ENCODE measurements around the gene PTCH1.

PTCH1 gene

DNA sequence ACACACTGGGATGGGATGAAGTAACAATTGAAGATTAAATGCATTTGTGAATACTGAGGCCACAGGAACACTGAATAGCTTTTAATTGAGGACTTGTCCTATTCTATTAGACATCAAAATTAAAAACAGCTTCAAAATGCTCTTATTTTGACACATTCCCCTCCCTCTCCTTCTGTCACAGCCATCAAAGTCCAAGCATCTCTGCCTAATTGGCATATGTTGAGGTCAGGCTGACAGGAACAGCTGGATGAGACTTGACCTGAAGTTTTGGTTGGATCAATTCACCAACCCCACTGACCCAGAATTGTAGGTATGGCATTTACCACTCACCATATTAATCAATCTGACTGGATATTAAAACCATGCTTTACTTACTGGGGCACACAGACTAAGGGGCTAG is 96.3 kb downstream of the PTCH1 start:
- no peaks in the 10 kb centered on the region for H3K36me3 ChIP-seq (ENCODE audit: control insufficient read depth, insufficient read depth, low read length)
- peaks cover 8% of the 10 kb centered on the region for H3K9me3 ChIP-seq (ENCODE audit: control insufficient read depth, low read length)
- H3K4me3 ChIP-seq (ENCODE audit: extremely low read depth, insufficient read depth, low read length, poor library complexity, severe bottlenecking), result no peak overlapping the region
- H3K27ac ChIP-seq (ENCODE audit: low read depth, low read length, severe bottlenecking), result no peak overlapping the region
- H3K4me1 ChIP-seq (ENCODE audit: control insufficient read depth, insufficient read depth, low read length, poor library complexity, severe bottlenecking), result no peaks in the 10 kb centered on the region

DNA sequence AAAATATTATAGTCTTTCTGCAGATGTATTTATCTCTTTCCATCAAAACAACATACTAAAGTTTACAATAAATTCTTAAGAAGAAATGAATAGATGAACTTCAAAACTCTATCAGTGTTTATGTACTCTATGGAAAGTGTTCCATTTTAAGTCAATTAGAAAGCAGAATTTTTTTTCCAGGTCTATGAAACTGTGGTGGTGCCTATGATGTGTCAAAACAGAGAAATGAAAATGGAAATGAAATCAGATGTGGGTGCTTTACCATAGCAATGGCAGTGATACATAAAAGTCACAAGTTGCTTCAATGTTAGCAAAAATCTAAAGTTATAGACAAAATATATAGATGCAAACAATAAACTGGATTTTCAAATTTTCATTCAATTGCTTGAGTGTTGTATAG is 97.3 kb downstream of the PTCH1 start:
- no peak overlapping the region for H3K27ac ChIP-seq (ENCODE audit: low read depth, low read length, severe bottlenecking)
- peaks cover 8% of the 10 kb centered on the region for H3K9me3 ChIP-seq (ENCODE audit: control insufficient read depth, low read length)
- H3K4me3 ChIP-seq (ENCODE audit: extremely low read depth, insufficient read depth, low read length, poor library complexity, severe bottlenecking), result no peak overlapping the region
- H3K4me1 ChIP-seq (ENCODE audit: control insufficient read depth, insufficient read depth, low read length, poor library complexity, severe bottlenecking), result no peaks in the 10 kb centered on the region
- H3K36me3 ChIP-seq (ENCODE audit: control insufficient read depth, insufficient read depth, low read length), result no peaks in the 10 kb centered on the region

DNA sequence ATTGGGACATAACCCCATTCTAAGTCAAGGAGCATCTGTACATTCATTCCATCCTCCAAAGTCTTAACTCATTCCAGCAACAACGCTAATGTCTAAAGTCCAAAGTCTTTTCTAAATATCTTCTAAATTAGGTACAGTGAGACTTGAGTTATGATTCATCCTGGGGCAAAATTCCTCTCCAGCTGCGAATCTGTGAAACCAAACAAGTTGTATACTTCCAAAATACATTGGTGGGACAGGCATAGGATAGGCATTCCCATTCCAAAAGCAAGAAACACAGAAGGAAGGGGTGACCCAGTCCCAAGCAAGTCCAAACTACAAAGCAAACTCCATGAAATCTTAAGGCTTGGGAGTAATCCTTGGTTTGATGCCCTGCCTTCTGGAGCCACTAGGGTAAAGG is 101.6 kb downstream of the PTCH1 start:
- Histone ChIP-seq H3K4me1 (ENCODE audit: control insufficient read depth, insufficient read depth, low read length, poor library complexity, severe bottlenecking) (peaks cover 4% of the 10 kb centered on the region), H3K36me3 (ENCODE audit: control insufficient read depth, insufficient read depth, low read length) (no peaks in the 10 kb centered on the region), H3K4me3 (ENCODE audit: extremely low read depth, insufficient read depth, low read length, poor library complexity, severe bottlenecking) (no peak overlapping the region), H3K27ac (ENCODE audit: low read depth, low read length, severe bottlenecking) (no peak overlapping the region), H3K9me3 (ENCODE audit: control insufficient read depth, low read length) (no peaks in the 10 kb centered on the region)
- 100% methylated on average over 1 of the region's 2 CpGs; no CpG with 5 or more reads in 1 of the 2 experiments for WGBS, 2 experiments (ENCODE audit: insufficient coverage in 2 of 2)

DNA sequence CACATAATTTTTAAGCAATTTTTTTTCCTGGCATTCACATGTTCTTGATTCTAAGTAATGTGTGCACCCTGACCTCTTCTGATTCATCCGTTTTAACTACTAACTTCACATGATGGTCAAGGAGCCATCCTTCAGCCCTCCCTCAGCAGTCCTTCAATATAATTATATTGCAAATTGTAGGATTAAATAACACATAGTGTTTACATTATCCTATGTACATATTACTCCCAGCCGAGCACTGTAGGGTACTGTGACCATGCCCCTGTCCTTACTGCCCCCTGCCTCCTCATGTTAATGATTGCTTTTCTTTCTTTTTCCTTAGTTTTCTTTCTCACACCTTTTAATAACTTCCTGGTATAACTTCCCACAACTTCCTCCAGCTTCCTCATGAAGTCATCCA is 103.0 kb downstream of the PTCH1 start:
- 20 to 100% methylated on average over 1 of the region's 2 CpGs for WGBS, 2 experiments (ENCODE audit: insufficient coverage in 2 of 2)
- Histone ChIP-seq H3K4me3 (ENCODE audit: extremely low read depth, insufficient read depth, low read length, poor library complexity, severe bottlenecking) (no peak overlapping the region), H3K4me1 (ENCODE audit: control insufficient read depth, insufficient read depth, low read length, poor library complexity, severe bottlenecking) (peaks cover 7% of the 10 kb centered on the region), H3K27ac (ENCODE audit: low read depth, low read length, severe bottlenecking) (no peak overlapping the region), H3K9me3 (ENCODE audit: control insufficient read depth, low read length) (no peaks in the 10 kb centered on the region), H3K36me3 (ENCODE audit: control insufficient read depth, insufficient read depth, low read length) (no peaks in the 10 kb centered on the region)

DNA sequence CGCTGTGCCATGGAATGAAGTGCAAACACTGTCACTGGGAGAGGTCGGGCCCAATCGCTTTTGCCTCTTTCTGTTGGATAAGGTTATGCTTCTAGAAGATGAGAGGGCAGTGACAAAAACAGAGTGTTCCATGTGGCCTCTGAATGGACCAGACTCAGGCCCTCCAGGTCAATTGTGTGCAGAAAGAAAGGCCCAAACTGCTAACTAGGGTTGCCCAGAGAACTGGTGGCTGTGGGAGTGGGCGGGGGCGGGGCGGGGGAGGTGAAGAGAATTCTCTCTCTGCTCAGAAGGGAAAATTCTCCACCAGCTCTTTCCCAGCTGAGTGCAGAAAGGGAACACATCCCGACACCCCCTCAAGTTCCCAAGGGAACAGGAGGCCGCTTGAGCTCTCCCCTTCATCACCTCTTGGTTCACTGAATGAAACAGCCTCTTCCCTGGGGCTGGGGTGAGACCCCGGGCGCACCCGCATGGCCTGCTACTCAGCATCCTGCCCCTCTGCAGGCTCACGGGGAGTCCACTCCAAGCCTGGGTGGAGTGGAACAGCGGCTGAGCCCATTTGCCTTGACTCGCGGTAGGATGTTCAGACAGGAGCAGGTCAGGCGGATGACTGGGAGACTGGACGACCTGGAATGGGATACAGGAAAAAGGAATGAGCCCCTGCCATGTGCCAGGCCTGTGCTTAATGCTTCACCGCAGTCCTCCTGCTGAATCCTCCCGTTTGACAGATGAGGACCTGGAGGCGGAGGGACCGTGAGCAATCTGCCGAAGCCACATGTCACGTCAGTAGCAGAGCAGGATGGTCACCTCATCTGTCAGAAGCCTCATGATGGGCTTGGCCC is 105.5 kb downstream of the PTCH1 start:
- no peaks in the 10 kb centered on the region for H3K36me3 ChIP-seq (ENCODE audit: control insufficient read depth, insufficient read depth, low read length)
- H3K4me1 ChIP-seq (ENCODE audit: control insufficient read depth, insufficient read depth, low read length, poor library complexity, severe bottlenecking), result peaks cover 12% of the 10 kb centered on the region
- H3K4me3 ChIP-seq (ENCODE audit: extremely low read depth, insufficient read depth, low read length, poor library complexity, severe bottlenecking), result no peak overlapping the region
- no peaks in the 10 kb centered on the region for H3K9me3 ChIP-seq (ENCODE audit: control insufficient read depth, low read length)
- WGBS, 2 experiments (ENCODE audit: insufficient coverage in 2 of 2), result 90 to 94% methylated on average over 20 to 22 of the region's 23 CpGs
- no peak overlapping the region for H3K27ac ChIP-seq (ENCODE audit: low read depth, low read length, severe bottlenecking)

DNA sequence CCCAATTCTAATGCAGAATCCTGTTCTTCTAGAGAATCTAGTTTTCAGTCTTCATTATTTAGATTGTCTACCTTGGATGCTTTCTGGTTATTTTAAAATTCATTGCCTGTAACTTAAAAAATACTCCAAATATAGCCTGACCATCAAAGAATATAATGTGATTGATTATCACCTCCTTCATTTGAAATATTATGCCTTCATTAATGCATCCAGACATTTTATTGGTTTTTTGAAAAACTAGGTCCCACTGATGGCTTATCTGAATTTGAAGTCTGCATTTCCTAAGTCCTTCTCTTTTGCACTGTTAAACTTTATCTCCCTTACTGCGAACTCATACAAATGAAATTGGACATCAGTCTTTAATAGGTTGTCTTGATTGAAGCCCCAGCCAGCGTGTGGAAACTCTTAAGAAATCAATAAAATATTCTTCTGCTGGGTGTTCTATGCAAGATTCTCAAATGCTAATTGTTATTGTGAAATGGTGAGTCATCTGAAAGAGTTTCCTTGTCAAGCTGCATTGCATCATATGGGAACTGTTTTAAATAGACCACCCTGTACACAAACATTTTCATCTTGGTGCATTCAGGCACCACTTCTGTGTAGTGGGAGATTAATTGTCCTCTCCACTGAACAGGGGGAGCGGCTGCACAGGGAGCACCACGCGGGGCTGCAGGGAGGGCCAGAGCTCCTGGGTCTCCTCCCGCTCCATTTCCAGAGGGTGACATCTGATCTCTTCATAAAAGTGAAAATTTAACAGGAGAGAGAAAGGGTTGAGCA is 106.9 kb downstream of the PTCH1 start:
- no peak overlapping the region for H3K27ac ChIP-seq (ENCODE audit: low read depth, low read length, severe bottlenecking)
- no peak overlapping the region for H3K4me3 ChIP-seq (ENCODE audit: extremely low read depth, insufficient read depth, low read length, poor library complexity, severe bottlenecking)
- WGBS, 2 experiments (ENCODE audit: insufficient coverage in 2 of 2), result 70 to 86% methylated on average over 2 to 5 of the region's 6 CpGs

DNA sequence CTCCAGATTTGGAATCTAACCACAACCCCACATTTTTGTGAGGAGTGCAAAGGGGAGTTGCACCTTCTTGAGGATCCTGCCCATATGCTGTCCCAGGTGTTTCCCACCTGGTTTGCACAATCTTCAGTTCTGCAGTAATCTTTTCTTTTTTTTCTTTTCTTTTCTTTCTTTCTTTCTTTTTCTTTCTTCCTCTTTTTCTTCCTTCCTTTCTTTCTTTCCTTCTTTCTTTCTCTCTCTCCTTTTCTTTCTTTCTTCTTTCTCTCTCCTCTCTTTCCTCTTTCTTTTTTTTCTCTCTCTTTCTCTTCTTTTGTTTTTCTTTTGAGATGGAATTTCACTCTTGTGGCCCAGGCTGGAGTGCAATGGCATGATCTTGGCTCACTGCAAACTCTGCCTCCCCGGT is 109.2 kb downstream of the PTCH1 start:
- no peaks in the 10 kb centered on the region for H3K36me3 ChIP-seq (ENCODE audit: control insufficient read depth, insufficient read depth, low read length)
- peaks cover 12% of the 10 kb centered on the region for H3K4me1 ChIP-seq (ENCODE audit: control insufficient read depth, insufficient read depth, low read length, poor library complexity, severe bottlenecking)
- no peak overlapping the region for H3K4me3 ChIP-seq (ENCODE audit: extremely low read depth, insufficient read depth, low read length, poor library complexity, severe bottlenecking)
- 83 to 90% methylated on average over 1 of the region's 1 CpG for WGBS, 2 experiments (ENCODE audit: insufficient coverage in 2 of 2)
- H3K9me3 ChIP-seq (ENCODE audit: control insufficient read depth, low read length), result no peaks in the 10 kb centered on the region
- H3K27ac ChIP-seq (ENCODE audit: low read depth, low read length, severe bottlenecking), result no peak overlapping the region

More for the DNA sequence above, 106.9 kb downstream of the PTCH1 start:
- Histone ChIP-seq H3K9me3 (ENCODE audit: control insufficient read depth, low read length) (no peaks in the 10 kb centered on the region), H3K36me3 (ENCODE audit: control insufficient read depth, insufficient read depth, low read length) (no peaks in the 10 kb centered on the region), H3K4me1 (ENCODE audit: control insufficient read depth, insufficient read depth, low read length, poor library complexity, severe bottlenecking) (peaks cover 12% of the 10 kb centered on the region)

DNA sequence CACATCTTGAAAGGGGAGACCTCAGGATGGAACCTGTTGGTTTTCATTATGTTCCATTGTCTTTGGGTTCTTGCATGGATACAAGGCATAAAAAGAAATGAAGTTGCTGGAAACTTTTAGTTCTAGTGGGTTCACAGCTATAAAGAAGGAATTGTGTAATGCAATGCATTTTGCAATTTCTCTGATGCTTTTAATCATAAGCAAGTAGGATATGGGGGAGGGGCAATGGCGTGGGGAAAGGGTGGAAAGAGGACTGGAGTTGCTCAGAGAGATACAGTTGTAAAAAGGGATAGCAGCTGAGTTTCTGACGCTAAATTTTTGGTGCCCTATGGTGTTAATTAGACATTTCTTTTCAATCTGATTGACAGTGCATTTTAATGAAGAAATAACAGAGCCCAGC is 110.7 kb downstream of the PTCH1 start:
- H3K27ac ChIP-seq (ENCODE audit: low read depth, low read length, severe bottlenecking), result no peak overlapping the region
- no peak overlapping the region for H3K4me3 ChIP-seq (ENCODE audit: extremely low read depth, insufficient read depth, low read length, poor library complexity, severe bottlenecking)

DNA sequence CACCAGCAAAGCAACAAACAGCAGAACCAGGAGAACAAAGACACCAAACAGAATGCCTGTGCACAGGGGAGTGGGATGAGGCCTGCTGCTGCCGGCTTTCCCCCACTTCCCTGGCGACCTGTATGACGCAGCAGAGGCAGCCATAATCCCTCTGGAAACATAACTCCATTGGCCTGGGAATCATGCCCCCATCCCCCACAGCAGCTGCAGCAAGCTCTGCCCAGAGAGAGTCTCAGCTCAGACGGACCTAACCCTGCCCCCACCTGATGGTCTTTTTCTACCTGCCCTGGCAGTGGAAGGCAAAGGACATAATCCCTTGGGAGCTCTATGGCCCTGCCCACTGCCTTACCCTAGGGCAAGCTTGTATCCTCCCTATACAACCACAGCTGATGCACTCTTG is 117.5 kb downstream of the PTCH1 start:
- Histone ChIP-seq H3K9me3 (ENCODE audit: control insufficient read depth, low read length) (peaks cover 4% of the 10 kb centered on the region), H3K4me3 (ENCODE audit: extremely low read depth, insufficient read depth, low read length, poor library complexity, severe bottlenecking) (no peak overlapping the region), H3K4me1 (ENCODE audit: control insufficient read depth, insufficient read depth, low read length, poor library complexity, severe bottlenecking) (no peaks in the 10 kb centered on the region), H3K36me3 (ENCODE audit: control insufficient read depth, insufficient read depth, low read length) (no peaks in the 10 kb centered on the region), H3K27ac (ENCODE audit: low read depth, low read length, severe bottlenecking) (no peak overlapping the region)
- 82 to 88% methylated on average over 4 of the region's 4 CpGs for WGBS, 2 experiments (ENCODE audit: insufficient coverage in 2 of 2)

More for the DNA sequence above, 110.7 kb downstream of the PTCH1 start:
- Histone ChIP-seq H3K36me3 (ENCODE audit: control insufficient read depth, insufficient read depth, low read length) (no peaks in the 10 kb centered on the region), H3K4me1 (ENCODE audit: control insufficient read depth, insufficient read depth, low read length, poor library complexity, severe bottlenecking) (peaks cover 12% of the 10 kb centered on the region), H3K9me3 (ENCODE audit: control insufficient read depth, low read length) (no peaks in the 10 kb centered on the region)
- WGBS, 2 experiments (ENCODE audit: insufficient coverage in 2 of 2), result 93 to 95% methylated on average over 2 of the region's 2 CpGs
